Peyer's patch (tissue), 4 donors: ENCODE measurements around the gene RPS15.

Experiments
- POLR2A ChIP-seq, 2 donors: fragments of 450-650 bp; IDR thresholded peaks; one replicate each; pipeline ENCODE4 v1.5.1; 2017; ENCODE audit warnings: antibody characterized with exemption in 2 of 2, mild to moderate bottlenecking in 2 of 2, moderate library complexity in 2 of 2
- TF ChIP-seq, protein P1 (sequence below), 6 experiments: fragments of 450-650 bp in 4 of 6; fragments of 200-600 bp in 2 of 6; sonication (generic) in 1 of 6; IDR thresholded peaks; one replicate each; pipeline ENCODE4 v1.5.1; 2017 to 2019; ENCODE audit warnings: antibody characterized with exemption in 6 of 6, mild to moderate bottlenecking in 3 of 6, moderate library complexity in 1 of 6

DNA sequence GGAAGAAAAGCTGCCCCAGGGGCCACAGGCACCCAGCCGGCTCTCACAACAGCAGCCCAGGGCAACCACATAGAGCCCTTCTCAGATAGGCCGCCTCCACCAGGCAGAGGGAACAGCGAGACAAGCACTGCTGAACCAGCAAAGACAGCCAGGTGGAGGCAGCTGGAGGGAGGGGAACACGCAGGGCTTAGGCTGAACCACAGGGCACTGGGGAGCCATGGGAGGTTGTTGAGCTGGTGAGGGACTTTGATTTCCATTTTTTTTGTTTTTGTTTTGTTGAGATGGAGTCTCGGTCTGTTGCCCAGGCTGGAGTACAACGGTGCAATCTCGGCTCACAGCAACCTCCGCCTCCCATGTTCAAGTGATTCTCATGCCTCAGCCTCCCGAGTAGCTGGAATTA lies 40.4 kb upstream of the RPS15 start:
- TF ChIP-seq, protein P1, sequence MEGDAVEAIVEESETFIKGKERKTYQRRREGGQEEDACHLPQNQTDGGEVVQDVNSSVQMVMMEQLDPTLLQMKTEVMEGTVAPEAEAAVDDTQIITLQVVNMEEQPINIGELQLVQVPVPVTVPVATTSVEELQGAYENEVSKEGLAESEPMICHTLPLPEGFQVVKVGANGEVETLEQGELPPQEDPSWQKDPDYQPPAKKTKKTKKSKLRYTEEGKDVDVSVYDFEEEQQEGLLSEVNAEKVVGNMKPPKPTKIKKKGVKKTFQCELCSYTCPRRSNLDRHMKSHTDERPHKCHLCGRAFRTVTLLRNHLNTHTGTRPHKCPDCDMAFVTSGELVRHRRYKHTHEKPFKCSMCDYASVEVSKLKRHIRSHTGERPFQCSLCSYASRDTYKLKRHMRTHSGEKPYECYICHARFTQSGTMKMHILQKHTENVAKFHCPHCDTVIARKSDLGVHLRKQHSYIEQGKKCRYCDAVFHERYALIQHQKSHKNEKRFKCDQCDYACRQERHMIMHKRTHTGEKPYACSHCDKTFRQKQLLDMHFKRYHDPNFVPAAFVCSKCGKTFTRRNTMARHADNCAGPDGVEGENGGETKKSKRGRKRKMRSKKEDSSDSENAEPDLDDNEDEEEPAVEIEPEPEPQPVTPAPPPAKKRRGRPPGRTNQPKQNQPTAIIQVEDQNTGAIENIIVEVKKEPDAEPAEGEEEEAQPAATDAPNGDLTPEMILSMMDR (IDR thresholded peaks at IDR 0.05), result no peak
- TF ChIP-seq POLR2A (IDR thresholded peaks at IDR 0.05), result no peak
